Endodermal cell (in vitro differentiated cells): Measurements from ENCODE around the gene NBL1. TPM values are rescaled to one million over a fixed set of nuclear protein-coding genes. Genes with fewer than 3 reads are reported as not detected.

ENCODE experiments used
- DNase-seq: peaks from one replicate; pipeline ENCODE4 v3.0.0-alpha.2; 2017
- H3K27ac ChIP-seq: 2 replicates; pipeline ENCODE4 v1.5.1; 2013; ENCODE audit warnings: mild to moderate bottlenecking, low read depth, low read length, moderate library complexity
- H3K27me3 ChIP-seq: 2 replicates; pipeline ENCODE4 v1.6.1; 2013; ENCODE audit warnings: mild to moderate bottlenecking, low read length, moderate library complexity; ENCODE audit not compliant: insufficient read depth, control insufficient read depth, poor library complexity, severe bottlenecking
- H3K36me3 ChIP-seq: 2 replicates; pipeline ENCODE4 v1.7.0; 2013; ENCODE audit warnings: mild to moderate bottlenecking, low read length, moderate library complexity; ENCODE audit not compliant: control insufficient read depth, insufficient read depth
- H3K4me1 ChIP-seq: one replicate; pipeline ENCODE4 v1.7.0; 2013; ENCODE audit warnings: low read length; ENCODE audit not compliant: control insufficient read depth, insufficient read depth
- H3K4me3 ChIP-seq: 2 replicates; pipeline ENCODE4 v1.5.1; 2013; ENCODE audit warnings: mild to moderate bottlenecking, low read length, moderate library complexity
- H3K9ac ChIP-seq: 2 replicates; pipeline ENCODE4 v1.6.1; 2013; ENCODE audit warnings: mild to moderate bottlenecking, low read length, moderate library complexity; ENCODE audit not compliant: poor library complexity, severe bottlenecking; ENCODE audit errors: extremely low read depth
- H3K9me3 ChIP-seq: 2 replicates; pipeline ENCODE4 v1.6.1; 2013; ENCODE audit warnings: mild to moderate bottlenecking, low read length, moderate library complexity; ENCODE audit not compliant: control insufficient read depth
- H3K27ac Mint-ChIP-seq: 2 replicates; pipeline ENCODE4 v1.8.0; 2020; ENCODE audit warnings: mixed read lengths
- H3K27me3 Mint-ChIP-seq: 2 replicates; pipeline ENCODE4 v1.8.0; 2021; ENCODE audit warnings: mild to moderate bottlenecking, mixed read lengths; ENCODE audit not compliant: insufficient read depth
- H3K36me3 Mint-ChIP-seq: 2 replicates; pipeline ENCODE4 v1.8.0; 2020; ENCODE audit warnings: low read depth, mixed read lengths
- H3K4me1 Mint-ChIP-seq: 2 replicates; pipeline ENCODE4 v1.8.0; 2020; ENCODE audit warnings: mixed read lengths
- H3K4me3 Mint-ChIP-seq: 2 replicates; pipeline ENCODE4 v1.8.0; 2020; ENCODE audit warnings: mild to moderate bottlenecking, moderate library complexity, mixed read lengths
- H3K9me3 Mint-ChIP-seq: 2 replicates; pipeline ENCODE4 v1.8.0; 2020; ENCODE audit warnings: mild to moderate bottlenecking, mixed read lengths
- CTCF ChIP-seq: fragments of 200-600 bp; sonication (generic); conservative IDR thresholded peaks from 2 replicates; pipeline ENCODE4 v1.5.0; 2021; ENCODE audit warnings: antibody characterized with exemption, mild to moderate bottlenecking
- WGBS, 2 experiments: methylation state at CpG; one replicate each; pipeline versions ENCODE4 v1.1.5 to v1.1.7; 2013; ENCODE audit warnings: missing lambda C conversion rate in 2 of 2, mixed read lengths in 1 of 2; ENCODE audit not compliant: insufficient coverage in 1 of 2, insufficient read length in 1 of 2; 5-methylcytosine and 5-hydroxymethylcytosine counted together
- total RNA-seq, 2 donors: library from RNA; stranded (reverse); fragmentation: NEBNext Ultra II Directional in 1 of 2; extraction: Animal tissue kit (Norgen Biotek cat#: 25700) in 1 of 2; gene quantifications; 2 replicates in 1 of 2; 3 replicates in 1 of 2; pipeline ENCODE4 v1.2.1, GENCODE V29; 2021

The NBL1 gene
- total RNA-seq, 2 donors from 2014 or later = 13.7 to 32.4 TPM

GRCh38 chr1:19656780-19657466 lies 12.8 kb downstream of the NBL1 start:
- Mint-ChIP-seq H3K4me3 (no peak overlapping the region), H3K36me3 (peaks cover 11% of the 10 kb centered on the region), H3K9me3 (no peaks in the 10 kb centered on the region), H3K4me1 (peaks cover 20% of the 10 kb centered on the region), H3K27ac (no peak overlapping the region), H3K27me3 (peaks cover 6% of the 10 kb centered on the region)
- no peak overlapping the region for H3K27ac ChIP-seq
- TF ChIP-seq CTCF = no peak
- H3K4me3 ChIP-seq = no peak overlapping the region
- DNase-seq = peak; percentile 73
- no peaks in the 10 kb centered on the region for H3K9me3 ChIP-seq
- H3K9ac ChIP-seq = no peak overlapping the region
- peaks cover 14% of the 10 kb centered on the region for H3K4me1 ChIP-seq
- H3K36me3 ChIP-seq = peaks cover 25% of the 10 kb centered on the region
- 89 to 100% methylated on average over 2 to 13 of the region's 15 CpGs for WGBS, 2 experiments
- peaks cover 1% of the 10 kb centered on the region for H3K27me3 ChIP-seq

GRCh38 chr1:19657511-19657910 lies 13.4 kb downstream of the NBL1 start:
- peaks cover 25% of the 10 kb centered on the region for H3K36me3 ChIP-seq
- DNase-seq = no peak
- peaks cover 7% of the 10 kb centered on the region for H3K27me3 ChIP-seq
- H3K4me3 ChIP-seq = no peak overlapping the region
- no peak overlapping the region for H3K27ac ChIP-seq
- no peak overlapping the region for H3K4me3 Mint-ChIP-seq
- peaks cover 11% of the 10 kb centered on the region for H3K36me3 Mint-ChIP-seq
- H3K4me1 ChIP-seq = peaks cover 14% of the 10 kb centered on the region
- H3K9ac ChIP-seq = no peak overlapping the region
- WGBS, 2 experiments = 87 to 100% methylated on average over 1 to 9 of the region's 10 CpGs
- H3K27me3 Mint-ChIP-seq = peaks cover 11% of the 10 kb centered on the region
- no peaks in the 10 kb centered on the region for H3K9me3 ChIP-seq
- TF ChIP-seq CTCF = no peak
- no peak overlapping the region for H3K27ac Mint-ChIP-seq
- peaks cover 20% of the 10 kb centered on the region for H3K4me1 Mint-ChIP-seq
- no peaks in the 10 kb centered on the region for H3K9me3 Mint-ChIP-seq

GRCh38 chr1:19658186-19658585 lies 14.1 kb downstream of the NBL1 start:
- Mint-ChIP-seq H3K27ac (no peak overlapping the region), H3K4me3 (no peak overlapping the region), H3K4me1 (peaks cover 20% of the 10 kb centered on the region), H3K36me3 (peaks cover 11% of the 10 kb centered on the region), H3K9me3 (no peaks in the 10 kb centered on the region), H3K27me3 (peaks cover 18% of the 10 kb centered on the region)
- Histone ChIP-seq H3K4me1 (peaks cover 14% of the 10 kb centered on the region), H3K27ac (no peak overlapping the region), H3K4me3 (no peak overlapping the region), H3K9ac (no peak overlapping the region), H3K27me3 (peaks cover 14% of the 10 kb centered on the region), H3K36me3 (peaks cover 25% of the 10 kb centered on the region), H3K9me3 (no peaks in the 10 kb centered on the region)
- TF ChIP-seq CTCF = no peak
- WGBS, 2 experiments = 94 to 95% methylated on average over 5 to 13 of the region's 13 CpGs
- DNase-seq = no peak
